ENCODE results near the gene NLRP6. TPM values are rescaled to one million over a fixed set of nuclear protein-coding genes. Genes with fewer than 3 reads are reported as not detected.
A peak's percentile ranks its signal among the peaks of the same experiment; 100 is the strongest.
"Not testable (repeated sequence)": the region's sequence is repeated elsewhere in the genome, so short reads cannot be mapped to it uniquely, and the experiment has no call there.

Gene NLRP6
- total RNA-seq, 2 donors from 2014 or later: 0.18 to 2.7 TPM

GRCh38 chr11:259413-259812 lies 18.8 kb upstream of the NLRP6 start:
- H3K27ac ChIP-seq: no peak overlapping the region
- TF ChIP-seq POLR2A (IDR thresholded peaks at IDR 0.05) (no peak), POLR2AphosphoS5 (IDR thresholded peaks at IDR 0.05) (no peak)
- TF ChIP-seq, protein P1, sequence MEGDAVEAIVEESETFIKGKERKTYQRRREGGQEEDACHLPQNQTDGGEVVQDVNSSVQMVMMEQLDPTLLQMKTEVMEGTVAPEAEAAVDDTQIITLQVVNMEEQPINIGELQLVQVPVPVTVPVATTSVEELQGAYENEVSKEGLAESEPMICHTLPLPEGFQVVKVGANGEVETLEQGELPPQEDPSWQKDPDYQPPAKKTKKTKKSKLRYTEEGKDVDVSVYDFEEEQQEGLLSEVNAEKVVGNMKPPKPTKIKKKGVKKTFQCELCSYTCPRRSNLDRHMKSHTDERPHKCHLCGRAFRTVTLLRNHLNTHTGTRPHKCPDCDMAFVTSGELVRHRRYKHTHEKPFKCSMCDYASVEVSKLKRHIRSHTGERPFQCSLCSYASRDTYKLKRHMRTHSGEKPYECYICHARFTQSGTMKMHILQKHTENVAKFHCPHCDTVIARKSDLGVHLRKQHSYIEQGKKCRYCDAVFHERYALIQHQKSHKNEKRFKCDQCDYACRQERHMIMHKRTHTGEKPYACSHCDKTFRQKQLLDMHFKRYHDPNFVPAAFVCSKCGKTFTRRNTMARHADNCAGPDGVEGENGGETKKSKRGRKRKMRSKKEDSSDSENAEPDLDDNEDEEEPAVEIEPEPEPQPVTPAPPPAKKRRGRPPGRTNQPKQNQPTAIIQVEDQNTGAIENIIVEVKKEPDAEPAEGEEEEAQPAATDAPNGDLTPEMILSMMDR (IDR thresholded peaks at IDR 0.05): no peak
- DNase-seq (ENCODE audit: low spot score): no peak
- no peaks in the 10 kb centered on the region for H3K36me3 ChIP-seq
- H3K9me3 ChIP-seq: no peaks in the 10 kb centered on the region
- no peaks in the 10 kb centered on the region for H3K4me1 ChIP-seq (replicated peaks)
- H3K4me3 ChIP-seq: no peak overlapping the region
- 82% methylated on average over 10 of the region's 10 CpGs for WGBS
- intact Hi-C loops (cut with DNase I): no loop called here
- H3K27me3 ChIP-seq (replicated peaks; ENCODE audit: insufficient read depth): no peaks in the 10 kb centered on the region

- 91% methylated on average over 4 of the region's 4 CpGs for WGBS
- TF ChIP-seq POLR2AphosphoS5 (IDR thresholded peaks at IDR 0.05): no peak
- TF ChIP-seq, protein P1 (IDR thresholded peaks at IDR 0.05): no peak
- TF ChIP-seq POLR2A (IDR thresholded peaks at IDR 0.05): no peak
These were observed 16.6 kb upstream of the NLRP6 start for GRCh38 chr11:261624-262023.

GRCh38 chr11:266676-267439 lies 11.3 kb upstream of the NLRP6 start:
- Histone ChIP-seq H3K36me3 (no peaks in the 10 kb centered on the region), H3K4me3 (no peak overlapping the region), H3K27me3 (replicated peaks; ENCODE audit: insufficient read depth) (no peaks in the 10 kb centered on the region), H3K27ac (no peak overlapping the region), H3K4me1 (replicated peaks) (no peaks in the 10 kb centered on the region), H3K9me3 (no peaks in the 10 kb centered on the region)
- no peak for DNase-seq (ENCODE audit: low spot score)
- intact Hi-C loops (cut with DNase I): no loop called here
- WGBS: 74% methylated on average over 5 of the region's 13 CpGs
- TF ChIP-seq, protein P1 (IDR thresholded peaks at IDR 0.05): no peak
- TF ChIP-seq POLR2AphosphoS5 (IDR thresholded peaks at IDR 0.05) (no peak), POLR2A (IDR thresholded peaks at IDR 0.05) (no peak)

More at GRCh38 chr11:261624-262023, 16.6 kb upstream of the NLRP6 start:
- DNase-seq (ENCODE audit: low spot score): no peak
- Histone ChIP-seq H3K27ac (no peak overlapping the region), H3K36me3 (no peaks in the 10 kb centered on the region), H3K4me3 (no peak overlapping the region), H3K4me1 (replicated peaks) (no peaks in the 10 kb centered on the region), H3K9me3 (no peaks in the 10 kb centered on the region), H3K27me3 (replicated peaks; ENCODE audit: insufficient read depth) (no peaks in the 10 kb centered on the region)
- intact Hi-C loops (cut with DNase I): no loop called here

- DNase-seq (ENCODE audit: low spot score): peak; percentile 46
- H3K9me3 ChIP-seq: no peaks in the 10 kb centered on the region
- intact Hi-C loops (cut with DNase I): no loop called here
- peak overlapping the region; percentile 7 to 27 for H3K4me3 ChIP-seq
- TF ChIP-seq POLR2AphosphoS5 (IDR thresholded peaks at IDR 0.05) (no peak), POLR2A (IDR thresholded peaks at IDR 0.05) (peak; percentile 47)
- WGBS: 37% methylated on average over 18 of the region's 18 CpGs
- H3K27ac ChIP-seq: peak overlapping the region; percentile 55 to 67
- no peaks in the 10 kb centered on the region for H3K4me1 ChIP-seq (replicated peaks)
- H3K36me3 ChIP-seq: no peaks in the 10 kb centered on the region
- no peaks in the 10 kb centered on the region for H3K27me3 ChIP-seq (replicated peaks; ENCODE audit: insufficient read depth)
These were observed 10.7 kb upstream of the NLRP6 start for GRCh38 chr11:267491-267994.

GRCh38 chr11:268716-269145 lies 9.5 kb upstream of the NLRP6 start:
- H3K36me3 ChIP-seq; DNase-seq (ENCODE audit: low spot score); H3K27me3 ChIP-seq (replicated peaks; ENCODE audit: insufficient read depth); H3K4me1 ChIP-seq (replicated peaks); intact Hi-C loops (cut with DNase I); H3K4me3 ChIP-seq; H3K9me3 ChIP-seq: not testable (repeated sequence)
- peak overlapping the region; percentile 45 to 55 for H3K27ac ChIP-seq
- 67% methylated on average over 16 of the region's 16 CpGs for WGBS
